Suprapubic skin (tissue), 4 donors: Measurements from ENCODE around the gene RWDD1. TPM values are rescaled to one million over a fixed set of nuclear protein-coding genes. Genes with fewer than 3 reads are reported as not detected.

Experiments
- DNase-seq, 2 donors: peaks; one replicate each; pipeline ENCODE4 v3.0.0-alpha.2; 2019; ENCODE audit warnings: low spot score in 2 of 2
- H3K27ac ChIP-seq: fragments of 200-600 bp; sonication (generic); one replicate; pipeline ENCODE4 v1.5.1; 2019
- H3K27me3 ChIP-seq: fragments of 200-600 bp; sonication (generic); one replicate; pipeline ENCODE4 v1.5.1; 2019
- H3K36me3 ChIP-seq: fragments of 200-600 bp; sonication (generic); one replicate; pipeline ENCODE4 v1.5.1; 2019
- H3K4me1 ChIP-seq: fragments of 200-600 bp; sonication (generic); one replicate; pipeline ENCODE4 v1.5.1; 2019
- H3K4me3 ChIP-seq: fragments of 200-600 bp; sonication (generic); one replicate; pipeline ENCODE4 v1.5.1; 2019; ENCODE audit warnings: mild to moderate bottlenecking
- H3K9me3 ChIP-seq: fragments of 200-600 bp; sonication (generic); one replicate; pipeline ENCODE4 v1.5.1; 2019
- CTCF ChIP-seq, 2 donors: fragments of 200-600 bp in 1 of 2; fragments of 450-650 bp in 1 of 2; sonication (generic) in 1 of 2; IDR thresholded peaks; one replicate each; pipeline ENCODE4 v1.5.1; 2016 to 2019; ENCODE audit warnings: antibody characterized with exemption in 2 of 2, mild to moderate bottlenecking in 1 of 2, moderate library complexity in 1 of 2
- EP300 ChIP-seq: sonication (generic); formaldehyde crosslinking; IDR thresholded peaks from one replicate; pipeline ENCODE4 v1.6.1; 2017; ENCODE audit warnings: antibody characterized with exemption
- POLR2A ChIP-seq, 2 donors: fragments of 450-650 bp; IDR thresholded peaks; one replicate each; pipeline ENCODE4 v1.6.1; 2017; ENCODE audit warnings: antibody characterized with exemption in 2 of 2, mild to moderate bottlenecking in 2 of 2, moderate library complexity in 2 of 2
- POLR2AphosphoS5 ChIP-seq, 3 donors: sonication (generic); formaldehyde crosslinking; IDR thresholded peaks; one replicate each; pipeline ENCODE4 v1.6.1; 2017; ENCODE audit warnings: antibody characterized with exemption in 3 of 3
- WGBS: methylation state at CpG from one replicate; pipeline ENCODE4 v1.1.5; 2018; 5-methylcytosine and 5-hydroxymethylcytosine counted together
- total RNA-seq, 4 donors: library from RNA; depleted of rRNA; stranded (reverse); fragments of >200 nt; gene quantifications; one replicate each; pipeline ENCODE4 v1.1.0, GENCODE V29; 2016

The RWDD1 gene
- total RNA-seq, 4 donors from 2014 or later: 24.6 to 38.1 (median 27.1) TPM

- no peaks in the 10 kb centered on the region for H3K36me3 ChIP-seq
- H3K4me1 ChIP-seq: peaks cover 12% of the 10 kb centered on the region
- TF ChIP-seq EP300: no peak
- no peak for TF ChIP-seq CTCF (IDR thresholded peaks at IDR 0.05)
- TF ChIP-seq POLR2A (IDR thresholded peaks at IDR 0.05): no peak
- no peak for TF ChIP-seq POLR2AphosphoS5 (IDR thresholded peaks at IDR 0.05)
- no peak for DNase-seq
- WGBS: 65% methylated on average over 7 of the region's 7 CpGs
- H3K27ac ChIP-seq: no peak overlapping the region
- H3K9me3 ChIP-seq: no peaks in the 10 kb centered on the region
- H3K27me3 ChIP-seq: no peaks in the 10 kb centered on the region
- no peak overlapping the region for H3K4me3 ChIP-seq
These were observed 7.0 kb upstream of the RWDD1 start for GRCh38 chr6:116564311-116564710.

GRCh38 chr6:116564921-116565872 is 6.1 kb upstream of the RWDD1 start:
- peaks cover 21% of the 10 kb centered on the region for H3K4me1 ChIP-seq
- peak overlapping the region; percentile 42 for H3K4me3 ChIP-seq
- H3K27me3 ChIP-seq: no peaks in the 10 kb centered on the region
- TF ChIP-seq POLR2AphosphoS5 (IDR thresholded peaks at IDR 0.05): no peak
- TF ChIP-seq EP300: no peak
- TF ChIP-seq CTCF (IDR thresholded peaks at IDR 0.05): no peak
- TF ChIP-seq POLR2A (IDR thresholded peaks at IDR 0.05): no peak
- 60% methylated on average over 32 of the region's 42 CpGs for WGBS
- no peaks in the 10 kb centered on the region for H3K36me3 ChIP-seq
- H3K9me3 ChIP-seq: no peaks in the 10 kb centered on the region
- H3K27ac ChIP-seq: no peak overlapping the region
- peak; percentile 60 to 78 for DNase-seq

GRCh38 chr6:116568111-116568510 is 3.2 kb upstream of the RWDD1 start:
- DNase-seq: no peak
- Histone ChIP-seq H3K4me1 (peaks cover 32% of the 10 kb centered on the region), H3K9me3 (no peaks in the 10 kb centered on the region), H3K36me3 (no peaks in the 10 kb centered on the region), H3K27ac (no peak overlapping the region), H3K27me3 (no peaks in the 10 kb centered on the region), H3K4me3 (no peak overlapping the region)
- TF ChIP-seq CTCF (IDR thresholded peaks at IDR 0.05): no peak
- TF ChIP-seq EP300: no peak
- no peak for TF ChIP-seq POLR2AphosphoS5 (IDR thresholded peaks at IDR 0.05)
- TF ChIP-seq POLR2A (IDR thresholded peaks at IDR 0.05): no peak

GRCh38 chr6:116568821-116569755 is 2.2 kb upstream of the RWDD1 start:
- TF ChIP-seq EP300: no peak
- TF ChIP-seq POLR2AphosphoS5 (IDR thresholded peaks at IDR 0.05): no peak
- TF ChIP-seq POLR2A (IDR thresholded peaks at IDR 0.05): no peak
- TF ChIP-seq CTCF (IDR thresholded peaks at IDR 0.05): no peak

GRCh38 chr6:116571683-116572000 is 338 bp downstream of the RWDD1 start:
- H3K27ac ChIP-seq: peak overlapping the region; percentile 94
- no peaks in the 10 kb centered on the region for H3K27me3 ChIP-seq
- TF ChIP-seq POLR2A (IDR thresholded peaks at IDR 0.05): no peak
- no peak for DNase-seq
- H3K9me3 ChIP-seq: no peaks in the 10 kb centered on the region
- WGBS: 0% methylated on average over 8 of the region's 12 CpGs
- H3K4me1 ChIP-seq: peaks cover 35% of the 10 kb centered on the region
- H3K36me3 ChIP-seq: peaks cover 14% of the 10 kb centered on the region
- H3K4me3 ChIP-seq: peak overlapping the region; percentile 59

More at GRCh38 chr6:116568821-116569755, 2.2 kb upstream of the RWDD1 start:
- Histone ChIP-seq H3K4me3 (no peak overlapping the region), H3K9me3 (no peaks in the 10 kb centered on the region), H3K4me1 (peaks cover 42% of the 10 kb centered on the region), H3K27me3 (no peaks in the 10 kb centered on the region), H3K27ac (no peak overlapping the region), H3K36me3 (peaks cover under 1% of the 10 kb centered on the region)
- DNase-seq: no peak
- 61% methylated on average over 7 of the region's 7 CpGs for WGBS
